Gastrocnemius medialis (tissue), 4 donors: ENCODE measurements around the gene RERE.

ENCODE experiments used
- CTCF ChIP-seq, 5 experiments: fragments of 450-650 bp in 3 of 5; fragments of 200-600 bp in 2 of 5; sonication (generic) in 2 of 5; IDR thresholded peaks in 4 of 5; conservative IDR thresholded peaks in 1 of 5; 1 replicate in 4 of 5; 2 replicates in 1 of 5; pipeline ENCODE4 v1.5.1; 2016 to 2019; ENCODE audit warnings: antibody characterized with exemption in 5 of 5, mild to moderate bottlenecking in 3 of 5, moderate library complexity in 3 of 5
- POLR2A ChIP-seq, 2 donors: fragments of 450-650 bp; IDR thresholded peaks; one replicate each; pipeline ENCODE4 v1.6.1; 2017; ENCODE audit warnings: antibody characterized with exemption in 2 of 2, mild to moderate bottlenecking in 2 of 2, moderate library complexity in 2 of 2

GRCh38 chr1:8371372-8371991 lies 446.0 kb downstream of the RERE start:
- TF ChIP-seq CTCF (IDR thresholded peaks at IDR 0.05 in 4 of 5, conservative IDR thresholded peaks at IDR 0.05 in 1 of 5), result no peak
- TF ChIP-seq POLR2A (IDR thresholded peaks at IDR 0.05), result no peak
